Neural cell (in vitro differentiated cells): ENCODE data around the gene MTG1. TPM values are rescaled to one million over a fixed set of nuclear protein-coding genes. Genes with fewer than 3 reads are reported as not detected.

Experiments used
- H2AFZ ChIP-seq: fragments of 200-600, 300-800 bp; sonication (generic), shearing (Covaris generic); 2 replicates; pipeline ENCODE4 v1.6.0; 2014; ENCODE audit warnings: low read depth, mild to moderate bottlenecking, antibody characterized with exemption, low read length, moderate library complexity
- H3F3A ChIP-seq: fragments of 200-600 bp; shearing (Covaris generic); 2 replicates; pipeline ENCODE4 v1.6.1; 2016; ENCODE audit warnings: mild to moderate bottlenecking, moderate library complexity, mixed read lengths, antibody characterized with exemption, low read length; ENCODE audit not compliant: insufficient read depth, poor library complexity, severe bottlenecking
- H3K27ac ChIP-seq: fragments of 200-600, 300-800 bp; sonication (generic), shearing (Covaris generic); 2 replicates; pipeline ENCODE4 v1.5.1; 2014; ENCODE audit warnings: mild to moderate bottlenecking, low read length, moderate library complexity
- H3K27me3 ChIP-seq: fragments of 300-800, 200-600 bp; sonication (generic), shearing (Covaris generic); 2 replicates; pipeline ENCODE4 v1.6.0; 2014; ENCODE audit warnings: mild to moderate bottlenecking, low read depth, low read length, moderate library complexity; ENCODE audit not compliant: insufficient read depth
- H3K36me3 ChIP-seq: fragments of 300-800, 200-600 bp; sonication (generic), shearing (Covaris generic); 2 replicates; pipeline ENCODE4 v1.5.1; 2014; ENCODE audit warnings: mild to moderate bottlenecking, antibody characterized with exemption, low read length, moderate library complexity; ENCODE audit not compliant: insufficient read depth
- H3K4me2 ChIP-seq: fragments of 300-800, 200-600 bp; sonication (generic), shearing (Covaris generic); 2 replicates; pipeline ENCODE4 v1.6.0; 2014; ENCODE audit warnings: mild to moderate bottlenecking, low read length
- H3K4me3 ChIP-seq: fragments of 300-800, 200-600 bp; sonication (generic), shearing (Covaris generic); 2 replicates; pipeline ENCODE4 v1.5.1; 2014; ENCODE audit warnings: mild to moderate bottlenecking, low read length, moderate library complexity
- H3K79me2 ChIP-seq: fragments of 200-600 bp; shearing (Covaris generic); replicated peaks from 2 replicates; pipeline ENCODE4 v1.6.0; 2014; ENCODE audit warnings: mild to moderate bottlenecking, low read length, moderate library complexity; ENCODE audit not compliant: insufficient read depth
- H3K9ac ChIP-seq: fragments of 300-800, 200-600 bp; sonication (generic), shearing (Covaris generic); 2 replicates; pipeline ENCODE4 v1.6.1; 2016; ENCODE audit warnings: mild to moderate bottlenecking, low read length, mixed read lengths
- H3K9me2 ChIP-seq: fragments of 200-600 bp; shearing (Covaris generic); 2 replicates; pipeline ENCODE4 v1.6.1; 2016; ENCODE audit warnings: mild to moderate bottlenecking, low read length, mixed read lengths; ENCODE audit not compliant: insufficient read depth
- H3K9me3 ChIP-seq: fragments of 200-600, 300-800 bp; sonication (generic), shearing (Covaris generic); 2 replicates; pipeline ENCODE4 v1.6.1; 2016; ENCODE audit warnings: mild to moderate bottlenecking, mixed run types, low read length, moderate library complexity, mixed read lengths
- H4K20me1 ChIP-seq: fragments of 200-600 bp; shearing (Covaris generic); 2 replicates; pipeline ENCODE4 v1.6.1; 2016; ENCODE audit warnings: mild to moderate bottlenecking, mixed run types; ENCODE audit not compliant: insufficient read depth
- CTCF ChIP-seq: fragments of 450-650 bp; IDR thresholded peaks from 2 replicates; pipeline ENCODE4 v1.5.1; 2014; ENCODE audit warnings: antibody characterized with exemption, mild to moderate bottlenecking, moderate library complexity; ENCODE audit not compliant: poor library complexity, severe bottlenecking
- EP300 ChIP-seq: fragments of 450-650 bp; conservative IDR thresholded peaks from 2 replicates; pipeline ENCODE4 v1.6.1; 2014; ENCODE audit warnings: antibody characterized with exemption, mild to moderate bottlenecking, moderate library complexity; ENCODE audit not compliant: poor library complexity, severe bottlenecking
- EZH2 ChIP-seq: fragments of 200-600, 300-800 bp; shearing (Covaris generic), sonication (generic); IDR thresholded peaks from 2 replicates; pipeline ENCODE4 v1.6.1; 2014; ENCODE audit warnings: antibody characterized with exemption, low read length, borderline replicate concordance, mild to moderate bottlenecking; ENCODE audit not compliant: insufficient read depth, poor library complexity, severe bottlenecking
- MXI1 ChIP-seq: fragments of 450-650 bp; conservative IDR thresholded peaks from 2 replicates; pipeline ENCODE4 v1.6.1; 2014; ENCODE audit warnings: antibody characterized with exemption, mild to moderate bottlenecking; ENCODE audit not compliant: poor library complexity, severe bottlenecking
- POLR2AphosphoS5 ChIP-seq: IDR thresholded peaks from 2 replicates; pipeline ENCODE4 v1.6.1; 2012
- RAD21 ChIP-seq: fragments of 450-650 bp; conservative IDR thresholded peaks from 2 replicates; pipeline ENCODE4 v1.6.1; 2014; ENCODE audit warnings: antibody characterized with exemption, mild to moderate bottlenecking, moderate library complexity
- REST ChIP-seq: IDR thresholded peaks from 2 replicates; pipeline ENCODE4 v1.6.1; 2012; ENCODE audit warnings: borderline replicate concordance
- SMC3 ChIP-seq: fragments of 450-650 bp; conservative IDR thresholded peaks from 2 replicates; pipeline ENCODE4 v1.6.1; 2014; ENCODE audit warnings: antibody characterized with exemption, mild to moderate bottlenecking, moderate library complexity; ENCODE audit not compliant: poor library complexity
- TAF1 ChIP-seq: IDR thresholded peaks from 2 replicates; pipeline ENCODE4 v1.6.1; 2012; ENCODE audit warnings: low read depth
- polyA plus RNA-seq: library from polyadenylated mRNA; depleted of rRNA; stranded (reverse); fragments of >200 nt; gene quantifications from 2 replicates; pipeline ENCODE4 v1.2.3, GENCODE V29; 2014

MTG1 gene
- polyA plus RNA-seq, 1 donor from 2014 or later, result 52.3 TPM

- H3K36me3 ChIP-seq, result no peaks in the 10 kb centered on the region
- H3K27me3 ChIP-seq, result no peaks in the 10 kb centered on the region
- peaks cover 2% of the 10 kb centered on the region for H3K9me3 ChIP-seq
- no peak overlapping the region for H3K4me3 ChIP-seq
- no peak overlapping the region for H3K27ac ChIP-seq
- H3K9me2 ChIP-seq, result no peaks in the 10 kb centered on the region
- H2AFZ ChIP-seq, result no peak overlapping the region
- no peak for TF ChIP-seq POLR2AphosphoS5
- TF ChIP-seq TAF1, result no peak
- no peak for TF ChIP-seq EZH2
- TF ChIP-seq SMC3, result no peak
- H3K9ac ChIP-seq, result no peak overlapping the region
- no peaks in the 10 kb centered on the region for H4K20me1 ChIP-seq
- H3K79me2 ChIP-seq, result no peaks in the 10 kb centered on the region
- H3K4me2 ChIP-seq, result no peak overlapping the region
- no peaks in the 10 kb centered on the region for H3F3A ChIP-seq
Measured at GRCh38 chr10:133362846-133363245, 31.1 kb upstream of the MTG1 start.

DNA sequence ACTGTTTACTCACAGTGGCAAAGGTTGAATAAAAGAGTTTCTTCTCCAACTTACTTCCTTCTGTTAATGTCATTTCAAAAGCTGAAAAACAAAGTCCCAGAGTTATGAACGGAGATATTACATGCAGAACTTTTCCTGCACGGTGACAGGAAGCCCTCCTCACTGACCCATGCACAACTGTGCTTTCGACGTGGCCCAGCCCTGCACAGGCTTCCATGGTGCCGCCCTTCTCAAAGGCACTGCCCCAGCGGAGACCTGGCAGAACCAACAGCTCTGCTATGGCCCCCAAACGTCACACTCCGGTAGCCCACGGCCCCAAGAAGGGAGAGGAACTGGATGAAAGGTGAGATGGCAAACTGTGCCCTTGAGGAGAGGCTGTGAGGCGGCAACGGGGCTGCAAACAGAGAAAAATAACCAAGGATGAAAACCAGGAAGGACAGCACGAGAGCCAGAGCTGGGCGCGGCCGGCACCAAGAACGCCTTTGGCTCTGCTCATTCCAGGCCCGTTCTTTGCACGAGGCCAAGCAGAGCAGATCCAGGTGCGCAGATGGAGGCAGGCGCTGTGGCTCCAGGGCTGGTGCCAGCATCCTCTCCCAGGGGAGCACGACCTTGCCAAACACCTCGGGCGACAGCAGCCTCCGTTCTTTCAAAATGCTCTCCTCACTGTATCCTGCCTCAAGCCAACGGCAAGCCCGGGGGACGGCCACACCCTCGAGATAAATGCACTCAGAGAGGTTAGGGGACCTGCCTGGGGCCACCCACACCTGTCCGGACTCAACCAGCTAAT lies 29.1 kb upstream of the MTG1 start:
- no peak overlapping the region for H3K4me2 ChIP-seq
- no peak overlapping the region for H3K9ac ChIP-seq
- no peak overlapping the region for H2AFZ ChIP-seq
- no peak overlapping the region for H3K27ac ChIP-seq
- TF ChIP-seq CTCF, result no peak
- no peak for TF ChIP-seq EP300
- no peak for TF ChIP-seq RAD21
- TF ChIP-seq SMC3, result no peak
- TF ChIP-seq REST, result no peak
- no peak for TF ChIP-seq TAF1
- no peak for TF ChIP-seq MXI1
- no peak for TF ChIP-seq EZH2
- no peak for TF ChIP-seq POLR2AphosphoS5
- H3F3A ChIP-seq, result no peaks in the 10 kb centered on the region
- H3K4me3 ChIP-seq, result no peak overlapping the region
- H3K9me2 ChIP-seq, result no peaks in the 10 kb centered on the region
- H3K27me3 ChIP-seq, result no peaks in the 10 kb centered on the region
- no peaks in the 10 kb centered on the region for H3K36me3 ChIP-seq
- H3K79me2 ChIP-seq, result no peaks in the 10 kb centered on the region
- H4K20me1 ChIP-seq, result no peaks in the 10 kb centered on the region
- H3K9me3 ChIP-seq, result peaks cover 2% of the 10 kb centered on the region
